Measurements from ENCODE around the gene MTHFD1. TPM values are rescaled to one million over a fixed set of nuclear protein-coding genes. Genes with fewer than 3 reads are reported as not detected.

Gene MTHFD1
- total and polyA plus RNA-seq, 3 donors from 2014 or later = 22.3 to 28.8 (median 27.4) TPM

DNA sequence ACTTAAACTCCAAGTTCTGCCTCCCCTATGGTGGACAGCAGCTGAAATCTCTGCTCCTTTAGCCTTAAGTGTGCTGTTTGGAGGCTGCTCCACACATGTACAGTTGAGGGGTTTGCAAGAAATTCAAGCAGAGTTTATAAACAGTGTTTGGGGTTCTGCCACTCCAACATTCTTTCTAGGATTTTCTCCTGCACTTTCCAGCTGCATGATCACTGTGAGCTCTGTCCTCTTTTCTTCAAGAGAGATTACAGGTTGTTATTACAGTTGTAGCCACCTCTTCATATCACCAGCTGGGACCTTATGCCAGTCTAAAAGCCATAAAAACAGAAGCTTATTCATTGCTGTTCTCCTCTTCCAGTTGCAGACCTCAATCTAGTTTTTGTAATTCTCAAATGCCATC is 107.1 kb downstream of the MTHFD1 start:
- Histone ChIP-seq H3K36me3 (ENCODE audit: low read depth, missing control alignments) (no peaks in the 10 kb centered on the region), H3K4me1 (peaks cover 28% of the 10 kb centered on the region), H3K9me3 (no peaks in the 10 kb centered on the region), H3K27ac (no peak overlapping the region), H3K27me3 (no peaks in the 10 kb centered on the region), H3K4me3 (no peak overlapping the region)
- DNase-seq = no peak
- intact Hi-C loops (cut with DNase I; ENCODE audit: low total_unique reads) = no loop called here
- TF ChIP-seq, protein P1, sequence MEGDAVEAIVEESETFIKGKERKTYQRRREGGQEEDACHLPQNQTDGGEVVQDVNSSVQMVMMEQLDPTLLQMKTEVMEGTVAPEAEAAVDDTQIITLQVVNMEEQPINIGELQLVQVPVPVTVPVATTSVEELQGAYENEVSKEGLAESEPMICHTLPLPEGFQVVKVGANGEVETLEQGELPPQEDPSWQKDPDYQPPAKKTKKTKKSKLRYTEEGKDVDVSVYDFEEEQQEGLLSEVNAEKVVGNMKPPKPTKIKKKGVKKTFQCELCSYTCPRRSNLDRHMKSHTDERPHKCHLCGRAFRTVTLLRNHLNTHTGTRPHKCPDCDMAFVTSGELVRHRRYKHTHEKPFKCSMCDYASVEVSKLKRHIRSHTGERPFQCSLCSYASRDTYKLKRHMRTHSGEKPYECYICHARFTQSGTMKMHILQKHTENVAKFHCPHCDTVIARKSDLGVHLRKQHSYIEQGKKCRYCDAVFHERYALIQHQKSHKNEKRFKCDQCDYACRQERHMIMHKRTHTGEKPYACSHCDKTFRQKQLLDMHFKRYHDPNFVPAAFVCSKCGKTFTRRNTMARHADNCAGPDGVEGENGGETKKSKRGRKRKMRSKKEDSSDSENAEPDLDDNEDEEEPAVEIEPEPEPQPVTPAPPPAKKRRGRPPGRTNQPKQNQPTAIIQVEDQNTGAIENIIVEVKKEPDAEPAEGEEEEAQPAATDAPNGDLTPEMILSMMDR (IDR thresholded peaks at IDR 0.05) = no peak
- TF ChIP-seq POLR2A (IDR thresholded peaks at IDR 0.05) = no peak

DNA sequence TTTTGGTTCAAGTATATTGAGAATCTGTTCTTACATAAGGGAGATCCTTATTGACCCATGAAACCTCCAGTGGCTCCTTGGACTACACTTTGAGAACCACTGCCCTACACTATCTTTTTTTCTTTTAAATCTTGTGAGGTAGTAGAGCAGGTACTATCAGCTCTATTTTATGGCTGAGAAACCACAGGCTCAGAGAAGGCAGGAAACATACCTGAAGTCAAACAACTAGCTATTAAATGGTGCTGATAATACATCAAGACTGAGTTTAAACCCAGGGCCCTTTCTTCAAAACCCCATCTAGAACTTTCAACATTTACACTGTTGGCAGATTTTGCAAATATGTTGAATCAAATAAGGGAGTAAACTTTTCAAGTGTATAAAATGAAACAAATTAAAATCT is 108.6 kb downstream of the MTHFD1 start:
- Histone ChIP-seq H3K9me3 (no peaks in the 10 kb centered on the region), H3K4me3 (no peak overlapping the region), H3K36me3 (ENCODE audit: low read depth, missing control alignments) (no peaks in the 10 kb centered on the region), H3K4me1 (peaks cover 29% of the 10 kb centered on the region), H3K27me3 (no peaks in the 10 kb centered on the region), H3K27ac (no peak overlapping the region)
- no peak for TF ChIP-seq POLR2A (IDR thresholded peaks at IDR 0.05)
- TF ChIP-seq, protein P1 (IDR thresholded peaks at IDR 0.05) = no peak
- no peak for DNase-seq
- intact Hi-C loops (cut with DNase I; ENCODE audit: low total_unique reads) = no loop called here

DNA sequence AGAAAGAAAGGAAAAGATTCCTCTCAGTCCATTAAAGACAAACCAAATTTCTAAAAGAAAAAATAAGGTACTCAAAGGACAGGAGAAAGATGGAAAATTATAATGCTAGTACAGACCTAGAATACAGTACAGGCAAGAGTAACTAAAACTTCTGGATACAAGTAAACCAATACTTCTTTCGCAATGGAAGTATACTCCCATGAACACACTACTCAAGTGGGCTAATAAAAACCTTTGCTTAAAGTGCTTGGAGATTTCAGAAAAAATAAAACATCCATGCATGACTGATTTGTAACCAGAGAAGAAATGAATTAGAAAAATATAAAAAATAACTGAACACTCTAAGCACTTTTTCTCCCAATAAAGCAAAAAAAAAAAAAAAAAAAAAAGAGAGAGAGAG is 111.9 kb downstream of the MTHFD1 start:
- intact Hi-C loops (cut with DNase I; ENCODE audit: low total_unique reads) = no loop called here
- no peak overlapping the region for H3K4me3 ChIP-seq
- H3K9me3 ChIP-seq = no peaks in the 10 kb centered on the region
- DNase-seq = no peak
- no peaks in the 10 kb centered on the region for H3K36me3 ChIP-seq (ENCODE audit: low read depth, missing control alignments)
- peaks cover 20% of the 10 kb centered on the region for H3K4me1 ChIP-seq
- no peak for TF ChIP-seq POLR2A (IDR thresholded peaks at IDR 0.05)
- TF ChIP-seq, protein P1 (IDR thresholded peaks at IDR 0.05) = no peak
- 96 to 100% methylated on average over 1 of the region's 1 CpG for WGBS, 2 donors
- H3K27ac ChIP-seq = no peak overlapping the region
- no peaks in the 10 kb centered on the region for H3K27me3 ChIP-seq

DNA sequence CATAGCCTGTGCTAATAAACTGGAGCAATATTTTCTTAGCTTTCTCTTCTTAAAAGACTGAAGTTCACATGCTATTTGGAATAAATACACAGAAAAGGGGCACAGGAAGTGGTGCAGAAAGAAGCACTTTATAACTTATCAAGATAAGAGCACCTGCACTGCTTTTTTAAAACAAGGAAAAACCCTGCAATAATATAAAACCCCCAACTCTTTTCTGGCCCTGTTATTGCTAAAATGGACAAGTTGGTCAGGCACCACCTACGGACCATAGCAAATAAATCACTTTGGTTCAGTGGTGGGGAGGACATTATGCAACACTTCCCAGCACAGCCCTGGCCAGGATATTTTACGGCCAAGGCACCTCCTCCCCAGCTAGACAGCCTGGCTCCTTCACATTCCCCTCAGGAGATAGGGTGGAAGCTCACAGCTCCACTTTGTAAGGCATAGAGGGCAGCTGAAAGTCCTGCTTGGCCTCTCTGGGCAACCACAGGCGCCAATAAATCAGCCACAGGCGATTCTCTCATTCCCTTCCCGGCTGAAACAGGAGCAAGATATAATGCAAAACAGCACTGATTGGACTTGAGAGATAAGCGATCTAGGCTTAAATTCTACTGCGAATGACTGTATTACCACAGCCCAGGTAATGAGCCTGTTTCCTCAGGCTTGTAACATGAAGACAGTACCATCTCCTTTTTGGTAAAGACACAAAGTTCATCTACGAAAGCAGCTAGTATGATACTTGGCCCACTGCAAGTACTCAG is 113.4 kb downstream of the MTHFD1 start:
- Histone ChIP-seq H3K27me3 (no peaks in the 10 kb centered on the region), H3K9me3 (no peaks in the 10 kb centered on the region), H3K36me3 (ENCODE audit: low read depth, missing control alignments) (no peaks in the 10 kb centered on the region), H3K27ac (peak overlapping the region; percentile 99 to 100), H3K4me1 (peaks cover 28% of the 10 kb centered on the region), H3K4me3 (no peak overlapping the region)
- DNase-seq = peak; percentile 24
- 37 to 45% methylated on average over 8 of the region's 8 CpGs for WGBS, 2 donors
- TF ChIP-seq, protein P1 (IDR thresholded peaks at IDR 0.05) = no peak
- no peak for TF ChIP-seq POLR2A (IDR thresholded peaks at IDR 0.05)
- intact Hi-C loops (cut with DNase I; ENCODE audit: low total_unique reads) = no loop called here

DNA sequence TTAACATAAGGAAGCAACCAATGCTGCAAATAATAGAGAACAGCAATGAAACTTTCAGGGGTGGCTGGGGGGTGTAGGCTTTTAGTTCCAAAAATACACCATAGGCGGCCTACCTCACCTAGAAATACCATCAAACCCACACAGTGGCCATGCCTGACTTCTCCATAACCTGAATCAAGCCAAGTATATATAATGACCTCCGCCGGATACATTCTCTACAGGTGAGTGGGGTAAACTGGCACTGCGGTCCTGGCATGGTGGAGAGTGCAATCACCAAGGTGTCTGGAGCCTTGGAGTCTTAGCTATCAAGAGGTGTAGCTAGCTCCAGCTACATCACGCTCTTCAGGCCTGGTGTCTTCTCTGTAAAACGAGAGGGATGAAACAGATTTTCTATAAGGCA is 114.3 kb downstream of the MTHFD1 start:
- no peak for DNase-seq

More for the DNA sequence above, 114.3 kb downstream of the MTHFD1 start:
- no peaks in the 10 kb centered on the region for H3K9me3 ChIP-seq
- WGBS, 2 donors = 42 to 48% methylated on average over 6 of the region's 6 CpGs
- no peaks in the 10 kb centered on the region for H3K27me3 ChIP-seq
- H3K36me3 ChIP-seq (ENCODE audit: low read depth, missing control alignments) = no peaks in the 10 kb centered on the region
- no peak for TF ChIP-seq POLR2A (IDR thresholded peaks at IDR 0.05)
- TF ChIP-seq, protein P1 (IDR thresholded peaks at IDR 0.05) = no peak
- intact Hi-C loops (cut with DNase I; ENCODE audit: low total_unique reads) = no loop called here
- H3K4me1 ChIP-seq = peaks cover 37% of the 10 kb centered on the region
- H3K4me3 ChIP-seq = peak overlapping the region; percentile 73 to 93
- peak overlapping the region; percentile 99 to 100 for H3K27ac ChIP-seq

Data from testis (tissue), 3 donors.